ENCODE measurements around the gene CTSH.
"Not testable (repeated sequence)": the region's sequence is repeated elsewhere in the genome, so short reads cannot be mapped to it uniquely, and the experiment has no call there.

CTSH gene

DNA sequence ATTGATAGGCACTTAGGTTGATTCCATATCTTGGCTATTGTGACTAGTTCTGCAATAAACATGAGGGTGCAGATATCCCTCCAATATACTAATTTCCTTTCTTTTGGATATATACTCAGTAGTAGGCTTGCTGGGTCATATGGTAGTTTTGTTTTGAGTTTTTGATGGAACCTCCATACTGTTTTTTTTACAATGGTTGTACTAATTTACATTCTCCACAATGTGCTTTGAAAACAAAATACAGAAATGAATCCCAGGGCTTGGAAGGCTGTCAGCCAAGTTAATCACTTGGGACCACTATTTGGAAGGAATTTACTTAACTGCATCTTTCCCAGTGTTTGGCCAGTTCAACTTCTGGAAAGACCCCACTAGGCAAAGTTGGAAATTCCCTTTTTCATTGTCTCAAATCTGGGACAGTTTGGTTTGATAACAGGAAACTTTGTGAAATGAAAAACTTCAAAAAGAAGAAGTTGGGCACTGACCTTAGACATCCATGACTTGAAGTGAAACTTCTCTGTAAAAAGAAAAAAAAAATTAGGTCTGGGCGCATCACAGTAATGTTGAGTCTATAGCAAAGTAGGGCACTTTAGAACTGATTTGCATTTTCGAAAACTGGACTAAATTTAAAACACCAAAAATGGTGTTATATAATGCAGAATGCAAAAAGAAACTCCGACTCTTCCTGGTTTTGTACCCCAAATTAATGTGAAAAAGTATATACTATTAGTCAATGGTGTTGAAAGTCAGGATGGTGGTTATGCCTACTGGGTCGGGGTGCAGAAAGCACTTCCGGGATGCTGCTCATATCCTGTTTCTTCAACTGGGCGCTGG lies 6.0 kb downstream of the CTSH start:
- DNase-seq = no peak

DNA sequence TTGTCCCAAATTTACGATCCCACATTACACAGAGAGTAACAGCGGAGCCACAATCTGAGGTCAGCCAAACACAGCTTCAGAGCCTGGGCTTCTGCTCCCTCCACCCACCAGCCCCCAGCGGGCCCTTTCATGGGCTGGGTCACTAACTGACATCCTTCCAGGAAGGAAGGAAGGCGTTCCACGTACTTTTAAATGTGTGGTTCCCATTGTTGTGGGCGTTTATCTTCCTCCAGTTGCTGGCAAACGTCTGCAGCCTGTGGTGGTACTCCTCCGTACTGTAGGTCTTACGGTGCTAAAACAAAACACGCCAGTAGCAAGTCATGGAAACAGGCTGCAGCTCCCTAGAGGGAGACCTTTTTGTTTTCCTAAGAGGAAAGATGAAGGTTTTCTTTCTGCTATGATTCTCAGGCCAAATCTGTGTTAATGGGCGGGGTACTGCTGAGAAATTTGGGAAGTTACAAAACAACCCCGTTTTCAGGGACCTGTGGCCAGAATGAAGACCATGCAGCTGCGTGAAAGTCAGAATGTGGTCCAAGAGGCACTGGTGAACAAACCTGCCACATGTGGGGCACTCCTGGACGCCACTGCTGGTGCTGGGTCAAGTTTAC lies 7.6 kb downstream of the CTSH start:
- peak; percentile 86 for DNase-seq

DNA sequence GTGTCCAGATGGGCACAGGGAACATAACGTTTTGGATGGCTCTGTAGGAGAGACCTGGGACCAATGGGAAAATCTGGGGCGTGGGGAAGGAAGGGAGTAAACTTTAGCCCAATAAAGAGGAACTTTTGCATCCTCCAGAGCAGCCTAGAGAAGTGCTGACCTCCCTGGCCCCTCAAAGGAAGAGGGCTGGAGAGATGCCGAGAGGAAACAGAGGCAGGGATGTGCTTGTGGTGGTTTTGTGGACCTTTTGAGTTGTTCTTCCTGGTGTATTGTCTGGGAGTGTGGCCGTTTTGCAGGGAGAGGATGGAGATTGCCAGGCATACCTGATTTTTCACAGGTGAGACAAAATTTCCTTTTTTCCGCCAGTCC lies 10.2 kb downstream of the CTSH start:
- DNase-seq = no peak

DNA sequence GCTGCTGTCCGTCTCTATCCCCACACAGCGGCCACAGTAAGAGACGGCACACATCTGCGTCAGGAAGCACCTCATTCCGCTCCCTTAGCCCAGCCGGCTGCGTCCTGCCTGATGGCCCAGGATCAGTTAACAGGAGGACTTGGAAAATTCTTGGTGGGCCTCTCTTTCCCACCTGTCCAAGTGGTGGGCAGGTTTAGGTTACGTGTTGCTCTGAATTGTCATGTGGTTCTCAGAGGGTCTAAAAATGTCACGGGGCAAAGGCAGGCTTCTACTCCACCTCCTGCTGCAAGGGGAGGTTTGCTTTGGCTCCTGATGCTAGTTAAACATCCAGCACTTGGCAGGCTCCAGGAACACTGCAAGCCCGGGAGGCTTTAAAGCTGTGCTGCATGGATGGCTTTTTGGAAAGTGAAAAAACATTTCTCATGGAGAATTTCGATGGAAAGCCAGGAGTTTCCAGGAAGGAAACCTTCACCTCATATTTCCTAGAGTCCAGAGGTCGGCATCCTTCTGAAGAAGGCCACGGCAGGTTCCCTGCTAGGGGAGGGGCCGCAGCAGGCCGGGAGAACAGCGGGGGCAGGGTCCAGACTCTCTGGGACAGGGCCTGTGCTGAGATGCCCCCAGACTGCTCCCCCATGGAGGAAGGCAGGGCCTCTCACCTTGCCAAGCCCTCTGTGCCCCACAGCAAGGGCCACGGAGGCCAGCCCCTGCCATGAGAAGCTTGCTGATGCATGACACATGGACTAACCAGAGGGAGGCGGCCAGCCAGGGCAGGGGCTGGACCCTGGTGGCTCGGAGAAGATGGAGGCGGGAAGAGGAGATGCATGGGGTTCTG lies 10.8 kb downstream of the CTSH start:
- DNase-seq = no peak

DNA sequence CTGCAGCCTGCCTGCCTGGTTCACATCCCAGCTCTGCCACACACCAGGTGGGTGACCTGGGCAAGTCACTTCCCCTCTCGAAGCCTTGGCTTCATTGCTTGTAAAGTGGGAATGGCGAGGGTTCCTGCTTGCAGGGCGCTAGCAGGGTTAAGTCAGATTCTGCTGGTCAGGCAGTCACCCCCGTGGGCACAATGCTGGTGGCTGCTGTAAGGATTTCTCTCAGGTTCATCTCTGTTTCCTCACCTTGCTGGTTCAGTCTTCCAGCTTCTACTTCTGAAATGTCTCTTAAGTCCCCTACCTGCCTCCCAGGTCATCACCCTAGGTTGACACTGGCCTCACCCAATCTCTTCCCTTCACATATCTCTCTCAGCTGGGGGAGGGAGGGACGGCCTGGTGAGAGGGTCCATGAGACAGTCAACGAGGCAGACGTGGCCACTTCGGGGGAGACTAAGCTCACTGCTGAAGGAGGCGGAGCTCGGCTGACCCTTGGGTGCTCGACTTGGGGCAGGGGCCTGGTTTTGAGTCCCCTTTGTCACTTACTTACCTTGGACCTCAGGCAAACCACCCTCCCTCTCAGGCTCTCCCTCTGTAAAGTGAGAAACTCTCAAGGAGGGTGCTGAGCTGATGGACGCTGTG lies 11.5 kb downstream of the CTSH start:
- DNase-seq = no peak

DNA sequence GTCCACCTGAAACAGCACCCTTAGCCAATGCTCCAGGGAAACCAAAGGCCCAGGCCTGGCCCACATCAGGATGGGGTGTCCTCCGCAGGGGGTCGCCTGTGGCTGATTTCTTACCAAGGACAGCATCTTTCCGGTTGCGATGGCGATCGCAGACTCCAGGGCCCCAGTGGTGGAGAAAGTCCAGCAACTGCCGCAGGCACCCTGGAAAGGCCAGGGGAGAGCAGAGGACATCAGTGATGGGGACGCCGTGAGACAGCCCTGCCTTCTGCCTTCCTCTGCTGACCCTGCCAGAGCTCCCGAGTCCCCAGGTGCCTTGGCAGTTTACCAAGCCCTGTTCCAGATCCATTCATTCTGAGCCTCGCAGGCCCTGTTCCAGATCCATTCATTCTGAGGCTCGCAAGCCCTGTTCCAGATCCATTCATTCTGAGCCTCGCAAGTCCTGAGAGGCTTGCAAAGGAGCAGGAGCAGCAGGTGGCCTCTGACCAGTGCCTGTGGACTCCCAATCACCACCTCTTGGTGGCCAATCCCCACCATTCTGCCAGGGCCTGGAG lies 12.5 kb downstream of the CTSH start:
- no peak for DNase-seq

DNA sequence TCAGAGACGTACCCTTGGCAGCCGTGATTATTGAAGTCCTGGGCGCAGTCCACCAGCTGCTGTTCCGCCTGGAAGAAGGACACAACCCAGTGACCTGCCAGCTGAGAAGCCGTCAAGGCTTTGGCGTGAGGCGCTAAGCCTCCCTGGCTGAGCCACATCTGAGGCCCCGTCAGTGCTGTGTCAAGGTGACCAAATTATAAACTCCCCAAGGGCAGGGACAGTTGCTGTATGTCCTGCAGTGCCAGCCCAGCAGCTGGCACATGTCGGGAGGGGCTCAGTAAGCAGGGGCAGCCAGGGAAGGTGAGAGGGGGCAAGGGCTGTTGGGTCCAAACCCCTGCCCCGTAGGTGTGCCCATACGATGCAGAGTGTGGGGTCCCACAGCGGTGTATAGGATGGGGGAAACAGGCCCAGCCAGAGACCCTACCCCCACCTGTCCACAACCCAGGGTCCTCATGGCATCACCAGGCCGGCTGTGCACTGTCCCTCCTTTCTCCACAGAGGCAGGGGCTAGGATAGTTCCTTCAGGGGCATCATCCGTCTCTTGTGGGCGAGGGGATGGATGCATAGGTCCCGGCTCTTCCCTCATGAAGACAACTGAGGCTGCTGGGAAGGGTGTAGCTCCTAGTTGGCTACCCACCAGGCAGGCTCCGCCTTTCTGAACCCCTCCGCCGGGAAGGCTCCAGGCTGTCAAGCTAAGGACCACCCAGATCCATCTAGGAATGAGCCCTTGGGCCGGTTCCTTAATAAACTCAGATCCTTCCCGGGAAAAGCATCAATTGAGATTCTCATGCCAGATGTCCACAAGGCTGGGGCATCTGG lies 13.2 kb downstream of the CTSH start:
- no peak for DNase-seq

DNA sequence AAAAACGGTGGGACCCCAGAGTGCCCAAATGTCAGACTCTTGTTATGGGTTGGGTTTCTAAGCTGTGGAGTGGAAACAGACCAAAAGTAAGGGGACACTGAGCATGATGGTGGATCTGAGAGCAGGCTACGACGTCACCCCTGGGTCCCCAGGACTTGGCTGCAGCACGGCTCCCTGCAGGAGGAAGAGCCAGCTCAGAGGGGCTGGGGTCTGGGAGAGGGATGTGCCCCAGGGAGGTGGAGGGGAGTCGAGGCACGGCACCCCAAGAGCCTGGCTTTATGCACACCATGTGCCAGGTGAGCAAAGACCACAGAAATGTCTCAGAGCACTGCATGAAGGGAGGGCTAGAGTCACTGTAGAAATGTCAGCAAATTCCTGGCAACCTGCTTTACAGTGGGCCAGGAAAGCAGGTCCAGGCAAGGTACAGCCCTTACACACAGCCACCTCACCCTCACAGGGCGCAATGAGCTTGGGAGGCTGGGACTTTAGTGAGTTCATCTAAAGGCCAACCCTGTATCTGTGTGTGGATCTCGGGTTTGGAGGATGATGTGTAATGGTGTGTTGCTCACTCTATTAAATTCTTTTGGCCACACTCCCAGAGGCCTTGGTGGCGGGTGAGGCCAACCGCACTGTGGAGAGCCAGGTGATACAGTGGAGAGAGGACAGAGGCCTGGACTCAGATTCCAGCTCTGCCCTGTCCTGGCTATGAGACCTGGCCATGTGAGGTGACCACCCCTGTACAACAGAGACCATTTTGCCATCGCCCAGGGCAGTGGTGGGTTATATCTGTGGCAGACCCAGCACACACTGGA lies 14.1 kb downstream of the CTSH start:
- peak; percentile 50 for DNase-seq

DNA sequence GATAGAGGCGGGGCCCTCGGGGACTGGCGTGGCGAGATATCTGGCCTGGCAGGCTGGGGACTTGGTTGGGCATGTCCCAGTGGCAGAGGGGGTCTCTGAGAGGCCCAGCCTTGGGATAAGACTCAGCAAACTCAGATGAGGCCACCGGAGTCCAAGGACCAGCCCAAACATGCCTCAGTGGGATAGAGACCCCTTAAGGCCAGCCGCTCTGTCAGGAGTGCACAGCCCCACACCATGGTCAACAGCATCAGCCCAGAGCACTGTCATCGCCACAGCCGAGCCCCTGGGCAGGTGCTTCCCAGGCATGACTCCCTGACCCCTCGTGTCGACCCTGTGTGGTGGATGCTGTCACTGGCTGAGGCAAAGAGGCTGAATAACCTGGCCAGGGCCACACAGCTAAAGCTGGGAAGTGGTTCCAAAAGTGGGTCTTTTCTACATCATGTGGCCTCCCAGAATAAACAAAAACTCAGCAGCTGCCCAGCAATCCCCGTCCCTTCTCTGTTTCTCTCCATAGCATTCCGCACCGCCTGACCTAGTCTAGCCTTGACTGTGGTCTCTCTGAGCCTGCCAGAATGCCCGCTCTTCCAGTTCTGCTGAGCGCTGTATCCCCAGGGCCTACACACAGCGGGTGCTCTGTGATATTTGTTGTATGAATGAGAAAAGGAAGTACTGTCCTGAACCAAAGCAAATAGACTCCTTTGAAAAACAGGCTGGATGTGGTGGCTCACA lies 15.1 kb downstream of the CTSH start:
- DNase-seq = no peak

DNA sequence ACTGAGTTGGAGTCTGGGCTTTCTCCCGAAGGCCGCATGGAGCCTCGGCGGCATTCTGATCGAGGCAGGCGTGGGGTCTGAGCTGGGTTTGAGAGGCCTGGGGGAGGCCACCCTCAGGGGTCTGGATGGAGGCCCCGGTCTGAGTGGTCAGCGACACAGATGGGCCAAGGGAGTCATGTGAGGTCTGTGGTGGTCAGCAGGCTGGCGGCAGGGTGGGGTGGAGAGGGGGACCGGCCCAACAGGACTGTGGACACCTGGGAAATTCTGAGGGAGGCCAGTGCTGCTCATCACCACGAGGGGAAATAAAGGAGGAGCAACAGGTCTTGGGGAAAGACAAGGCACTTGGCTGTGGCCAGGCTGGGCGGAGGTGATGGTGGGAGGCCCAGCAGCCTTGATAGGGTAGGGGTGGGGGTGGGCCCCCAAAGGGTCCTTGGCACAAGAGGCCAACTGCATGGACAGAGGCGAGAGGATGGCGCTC lies 16.2 kb downstream of the CTSH start:
- DNase-seq = no peak

DNA sequence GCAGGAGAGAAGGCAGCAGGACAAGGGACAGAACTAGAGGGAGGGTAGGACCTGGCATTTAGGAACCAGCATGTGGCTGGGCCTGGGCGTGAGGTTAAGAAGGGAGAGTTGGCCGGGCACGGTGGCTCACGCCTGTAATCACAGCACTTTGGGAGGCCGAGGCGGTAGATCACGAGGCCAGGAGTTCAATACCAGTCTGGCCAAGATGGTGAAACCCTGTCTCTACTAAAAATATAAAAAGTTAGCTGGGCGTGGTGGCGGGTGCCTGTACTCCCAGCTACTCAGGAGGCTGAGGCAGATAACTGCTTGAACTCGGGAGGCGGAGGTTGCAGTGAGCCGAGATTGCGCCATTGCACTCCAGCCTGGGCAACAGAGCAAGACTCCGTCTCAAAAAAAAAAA lies 16.7 kb downstream of the CTSH start:
- DNase-seq = not testable (repeated sequence)

DNA sequence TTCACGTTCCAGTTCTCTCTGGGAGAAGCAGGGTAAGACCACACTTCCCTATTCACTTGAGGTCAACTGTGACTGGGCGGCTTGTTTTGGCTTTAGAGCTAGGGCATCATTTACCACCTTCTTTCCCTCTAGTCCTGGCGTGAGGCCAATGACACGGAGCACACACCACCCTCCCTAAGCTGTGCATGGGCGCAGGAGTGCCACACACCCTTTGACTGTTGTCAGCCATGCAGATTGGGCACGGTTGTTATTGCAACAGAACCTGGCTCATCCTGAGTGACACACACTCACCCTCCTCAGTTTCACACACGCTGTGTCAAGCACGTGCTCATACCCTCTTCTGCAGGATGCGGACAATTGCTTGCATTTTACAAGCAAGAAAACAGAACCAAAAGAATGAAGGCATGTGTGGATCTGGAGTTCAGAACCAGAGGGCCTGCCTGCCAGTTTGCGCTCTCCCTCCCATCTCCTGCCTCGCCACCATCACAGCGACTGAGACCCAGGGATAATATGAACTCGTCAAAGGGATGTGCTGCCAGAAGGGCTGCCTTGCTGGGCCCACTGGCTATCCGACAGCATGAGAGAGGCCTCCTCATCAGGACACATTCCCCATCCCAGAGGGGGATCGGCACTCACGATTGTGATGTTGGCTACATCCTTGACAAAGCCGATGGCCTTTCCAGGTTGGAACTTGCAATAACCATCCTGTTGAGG lies 17.6 kb downstream of the CTSH start:
- DNase-seq = no peak

DNA sequence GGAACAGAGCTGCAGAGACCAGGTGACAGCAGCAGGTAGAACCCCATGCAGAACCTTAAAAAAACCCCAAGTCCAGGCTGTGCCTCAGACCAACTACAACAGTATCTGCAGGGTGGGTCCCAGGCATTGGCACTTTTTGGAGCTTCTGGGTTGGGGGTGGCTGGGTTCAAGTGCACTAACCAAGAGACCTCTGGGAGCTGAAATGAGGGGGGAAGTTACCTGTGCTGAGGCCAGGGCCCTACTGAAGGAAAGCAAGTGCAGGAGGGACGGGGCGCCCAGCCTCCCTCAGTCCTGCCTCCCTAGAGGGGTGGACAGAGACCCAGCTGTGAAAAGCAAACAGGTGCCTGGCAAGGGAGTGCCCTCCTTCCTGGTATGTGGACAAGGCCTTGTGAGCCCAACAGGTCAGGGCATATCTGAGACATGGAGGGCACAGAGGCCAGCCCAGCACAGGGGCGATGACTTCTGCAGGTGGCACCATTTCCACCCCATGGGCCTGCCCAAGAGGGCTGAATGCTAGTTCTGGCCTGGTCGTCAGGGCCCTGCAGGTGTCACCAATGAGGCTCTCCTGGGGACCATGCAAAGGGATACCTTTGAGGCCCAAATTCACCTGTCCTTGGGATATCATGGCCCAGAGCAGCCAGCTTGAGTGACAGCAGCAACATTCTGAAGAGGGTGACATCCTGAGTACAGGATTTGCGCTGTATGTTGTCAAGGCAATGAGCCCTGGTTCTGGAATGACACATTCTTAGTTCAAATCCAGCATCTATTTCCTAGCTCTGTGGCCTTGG lies 18.7 kb downstream of the CTSH start:
- DNase-seq = no peak

DNA sequence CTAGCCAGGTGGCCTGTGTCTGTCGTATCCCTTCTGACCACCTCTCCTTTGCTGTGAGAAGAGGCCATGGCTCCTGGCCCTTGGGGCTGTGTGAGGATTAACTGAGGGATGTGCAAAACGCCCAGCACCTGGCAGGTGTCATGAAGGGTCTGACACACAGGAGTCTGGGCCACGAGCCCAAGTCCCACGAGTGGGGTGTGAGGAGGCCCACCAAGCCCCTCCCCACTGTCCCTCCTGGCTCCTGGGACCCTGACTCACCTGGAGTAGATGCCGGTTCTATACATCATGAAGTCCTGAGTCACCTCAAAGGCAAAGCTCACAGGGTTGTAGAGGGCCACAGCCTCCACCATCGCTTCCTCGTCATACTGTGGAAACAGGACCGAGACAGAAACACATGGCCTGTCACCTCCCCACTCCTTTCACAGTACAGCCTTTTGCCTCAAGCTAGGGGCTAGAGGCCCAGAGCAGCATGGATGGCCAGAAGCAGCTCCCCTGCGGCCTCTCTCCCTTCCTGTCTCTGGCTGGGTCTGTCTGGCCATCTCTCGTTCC lies 19.7 kb downstream of the CTSH start:
- no peak for DNase-seq

DNA sequence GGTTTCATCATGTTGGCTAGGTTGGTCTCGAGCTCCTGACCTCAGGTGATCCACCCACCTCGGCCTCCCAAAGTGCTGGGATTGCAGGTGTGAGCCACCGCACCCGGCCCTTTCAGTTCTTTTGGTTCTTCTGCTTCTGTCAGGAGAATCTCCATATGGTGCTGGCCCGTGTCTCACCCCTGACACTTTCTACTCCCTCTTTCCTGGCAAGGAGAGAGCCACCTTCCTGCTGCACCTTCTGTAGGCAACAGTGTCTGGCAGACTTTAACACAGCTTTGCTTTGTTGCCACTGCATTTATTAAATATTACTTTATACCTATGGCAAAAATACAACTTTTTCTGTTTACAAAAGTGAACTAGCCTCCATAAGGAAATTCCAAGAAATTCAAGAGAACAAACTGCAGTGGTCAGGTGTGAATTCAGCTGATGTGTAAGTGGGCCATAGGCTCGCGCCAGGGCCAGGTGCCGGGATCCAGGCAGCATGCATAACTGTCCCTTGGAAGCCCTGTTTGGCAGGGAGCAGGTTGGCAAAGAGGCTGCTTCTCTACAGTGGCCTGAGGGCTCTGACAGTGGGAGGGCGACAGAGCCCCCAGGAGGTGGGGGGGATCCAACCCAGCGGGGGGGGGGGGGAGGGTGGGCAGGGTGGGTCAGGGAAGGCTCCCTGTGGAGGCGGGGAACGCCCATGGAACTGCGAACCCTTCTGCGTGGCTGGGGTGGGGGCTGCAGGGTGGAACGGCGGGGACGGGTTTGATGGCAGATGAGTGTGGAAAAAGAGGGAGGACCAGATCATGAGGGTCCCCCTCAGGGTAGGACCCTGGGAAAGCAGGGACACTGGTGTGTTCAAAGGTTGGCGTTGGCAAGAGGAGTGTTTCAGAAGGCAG lies 21.1 kb downstream of the CTSH start:
- no peak for DNase-seq

DNA sequence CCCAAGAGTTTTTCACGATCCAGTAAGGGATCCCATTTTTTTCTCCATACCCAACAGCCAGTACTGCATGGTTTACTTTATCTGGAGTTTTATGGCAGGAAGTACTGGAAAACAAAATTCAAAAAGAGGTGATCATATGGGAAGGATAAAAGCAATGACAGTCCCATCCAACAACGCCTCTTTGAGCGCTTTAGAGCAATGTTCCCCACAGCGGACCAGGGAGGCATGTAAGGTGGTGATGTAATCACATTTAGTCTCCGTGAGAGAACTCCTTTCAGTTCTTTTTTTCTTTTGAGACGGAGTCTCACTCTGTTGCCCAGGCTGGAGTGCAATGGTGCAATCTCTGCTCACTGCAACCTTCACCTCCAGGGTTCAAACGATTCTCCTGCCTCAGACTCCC lies 21.8 kb downstream of the CTSH start:
- DNase-seq = no peak

DNA sequence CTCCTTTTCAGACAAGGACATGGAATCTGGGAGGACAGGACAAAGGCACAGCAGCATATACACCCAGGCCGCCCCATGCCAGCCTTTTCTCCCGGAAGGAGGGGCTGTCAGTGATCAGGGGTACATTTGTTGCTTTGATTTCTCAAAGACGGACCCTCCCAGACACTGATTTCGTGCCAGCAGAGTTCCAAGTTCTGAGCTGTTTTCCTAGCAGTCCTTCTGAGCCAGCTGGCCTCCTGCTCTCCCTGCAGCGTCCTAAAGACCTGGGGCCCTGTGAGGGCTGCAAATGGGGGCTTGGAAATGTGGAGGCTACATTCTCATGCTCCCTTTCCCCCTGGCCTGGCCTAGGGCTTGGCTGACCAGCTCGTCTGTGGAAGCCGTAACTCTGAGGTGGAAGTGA lies 22.3 kb downstream of the CTSH start:
- DNase-seq = no peak

DNA sequence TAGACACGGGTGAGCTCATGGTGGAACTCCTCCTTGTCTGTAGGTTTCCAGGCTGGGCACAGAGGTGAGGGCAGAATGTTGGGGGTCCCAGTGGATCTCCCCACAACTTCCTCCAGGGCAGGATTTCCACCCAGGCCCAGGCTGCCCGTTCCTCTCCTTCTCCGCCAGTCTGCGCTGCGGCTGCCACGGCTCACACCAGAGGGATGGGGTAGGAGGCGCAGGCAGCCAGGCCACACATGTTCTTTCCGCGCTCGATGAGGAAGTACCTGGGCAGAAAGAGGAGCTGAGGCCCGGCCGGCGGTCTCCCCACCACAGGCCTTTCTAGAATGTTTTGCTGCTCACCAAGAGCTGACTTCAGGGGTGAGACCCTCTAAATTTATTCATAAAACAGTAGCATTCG lies 22.9 kb downstream of the CTSH start:
- DNase-seq = no peak
